ENCODE measurements around the gene SPHK2. TPM values are rescaled to one million over a fixed set of nuclear protein-coding genes. Genes with fewer than 3 reads are reported as not detected.
"Not testable (repeated sequence)": the region's sequence is repeated elsewhere in the genome, so short reads cannot be mapped to it uniquely, and the experiment has no call there.

Gene SPHK2
- polyA plus RNA-seq, 1 experiment = 9.2 TPM

DNA sequence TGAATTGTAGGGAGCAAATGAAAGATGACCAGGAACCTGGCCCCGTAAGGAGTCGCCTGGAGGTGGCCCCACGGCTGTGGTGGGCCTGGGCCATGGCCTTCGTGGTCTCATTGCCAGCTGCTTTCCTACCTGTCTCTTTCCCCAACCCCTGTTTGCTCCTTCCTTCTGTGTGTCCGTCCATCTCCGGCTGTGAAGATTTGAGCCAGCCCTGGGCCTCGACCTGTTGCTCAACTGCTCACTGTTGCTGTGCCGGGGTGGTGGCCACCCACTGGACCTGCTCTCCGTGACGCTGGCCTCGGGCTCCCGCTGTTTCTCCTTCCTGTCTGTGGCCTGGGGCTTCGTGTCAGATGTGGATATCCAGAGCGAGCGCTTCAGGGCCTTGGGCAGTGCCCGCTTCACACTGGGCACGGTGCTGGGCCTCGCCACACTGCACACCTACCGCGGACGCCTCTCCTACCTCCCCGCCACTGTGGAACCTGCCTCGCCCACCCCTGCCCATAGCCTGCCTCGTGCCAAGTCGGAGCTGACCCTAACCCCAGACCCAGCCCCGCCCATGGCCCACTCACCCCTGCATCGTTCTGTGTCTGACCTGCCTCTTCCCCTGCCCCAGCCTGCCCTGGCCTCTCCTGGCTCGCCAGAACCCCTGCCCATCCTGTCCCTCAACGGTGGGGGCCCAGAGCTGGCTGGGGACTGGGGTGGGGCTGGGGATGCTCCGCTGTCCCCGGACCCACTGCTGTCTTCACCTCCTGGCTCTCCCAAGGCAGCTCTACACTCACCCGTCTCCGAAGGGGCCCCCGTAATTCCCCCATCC is 9.4 kb downstream of the SPHK2 start:
- no peak for TF ChIP-seq CTCF (IDR thresholded peaks at IDR 0.05; ENCODE audit: insufficient read depth, low read depth, low read length)
- ChIA-PET POLR2A (no interaction called here), CTCF (interaction anchor here (0.6 kb wide), 1 partner anchor 15 kb away, joined by 3 read pairs; no protein-coding TSS in a partner anchor)
- Histone ChIP-seq H3K4me3 (ENCODE audit: low read depth, low read length) (no peak overlapping the region), H3K36me3 (ENCODE audit: control insufficient read depth, insufficient read depth, low read length) (peaks cover 6% of the 10 kb centered on the region), H3K27me3 (ENCODE audit: control insufficient read depth, insufficient read depth, low read length) (no peaks in the 10 kb centered on the region)
- DNase-seq (ENCODE audit: low read depth) = no peak

DNA sequence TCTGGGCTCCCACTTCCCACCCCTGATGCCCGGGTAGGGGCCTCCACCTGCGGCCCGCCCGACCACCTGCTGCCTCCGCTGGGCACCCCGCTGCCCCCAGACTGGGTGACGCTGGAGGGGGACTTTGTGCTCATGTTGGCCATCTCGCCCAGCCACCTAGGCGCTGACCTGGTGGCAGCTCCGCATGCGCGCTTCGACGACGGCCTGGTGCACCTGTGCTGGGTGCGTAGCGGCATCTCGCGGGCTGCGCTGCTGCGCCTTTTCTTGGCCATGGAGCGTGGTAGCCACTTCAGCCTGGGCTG is 9.9 kb downstream of the SPHK2 start:
- peaks cover 6% of the 10 kb centered on the region for H3K36me3 ChIP-seq (ENCODE audit: control insufficient read depth, insufficient read depth, low read length)
- no peak for TF ChIP-seq CTCF (IDR thresholded peaks at IDR 0.05; ENCODE audit: insufficient read depth, low read depth, low read length)
- H3K4me3 ChIP-seq (ENCODE audit: low read depth, low read length) = no peak overlapping the region
- ChIA-PET CTCF (no interaction called here), POLR2A (no interaction called here)
- no peak for DNase-seq (ENCODE audit: low read depth)
- no peaks in the 10 kb centered on the region for H3K27me3 ChIP-seq (ENCODE audit: control insufficient read depth, insufficient read depth, low read length)

- H3K36me3 ChIP-seq (ENCODE audit: control insufficient read depth, insufficient read depth, low read length) = peaks cover 6% of the 10 kb centered on the region
- H3K27me3 ChIP-seq (ENCODE audit: control insufficient read depth, insufficient read depth, low read length) = no peaks in the 10 kb centered on the region
- ChIA-PET POLR2A (no interaction called here), CTCF (no interaction called here)
- H3K4me3 ChIP-seq (ENCODE audit: low read depth, low read length) = no peak overlapping the region
- no peak for TF ChIP-seq CTCF (IDR thresholded peaks at IDR 0.05; ENCODE audit: insufficient read depth, low read depth, low read length)
- DNase-seq (ENCODE audit: low read depth) = no peak
Observed at GRCh38 chr19:48629599-48630295, 10.4 kb downstream of the SPHK2 start.

DNA sequence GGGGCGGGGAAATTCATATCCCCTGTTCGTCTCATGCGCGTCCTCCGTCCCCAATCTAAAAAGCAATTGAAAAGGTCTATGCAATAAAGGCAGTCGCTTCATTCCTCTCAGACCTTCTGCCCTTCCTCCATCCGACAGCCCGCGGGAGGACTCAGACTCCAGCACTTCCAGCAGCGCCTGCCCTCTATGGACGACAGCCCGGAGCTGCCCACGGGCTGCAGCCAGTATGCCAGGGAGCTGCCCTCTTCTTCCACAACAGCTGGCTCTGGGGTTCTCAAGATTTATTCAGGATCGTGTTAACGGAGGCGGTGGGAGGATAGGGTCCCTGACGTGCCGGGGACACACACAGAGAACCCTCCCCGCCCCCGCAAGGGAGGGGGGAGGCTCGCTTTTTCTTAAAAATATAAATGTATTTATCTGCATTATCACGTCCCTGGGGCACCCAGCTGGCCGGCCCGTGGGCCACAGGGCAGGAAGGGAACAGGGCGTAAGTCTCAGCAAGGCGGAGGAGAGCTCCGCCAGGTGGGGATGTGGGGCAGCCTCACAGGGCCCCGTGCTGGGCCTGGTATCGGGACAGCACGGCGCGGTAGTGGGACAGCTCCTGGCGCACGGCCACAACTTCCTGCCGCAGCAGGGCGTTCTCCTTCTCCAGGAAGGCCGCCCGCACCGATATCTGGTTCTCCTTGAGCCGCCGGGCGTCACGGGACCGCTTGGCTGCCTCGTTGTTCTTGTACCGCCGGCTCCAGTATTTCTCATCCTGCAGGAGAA is 11.2 kb downstream of the SPHK2 start:
- TF ChIP-seq CTCF (IDR thresholded peaks at IDR 0.05; ENCODE audit: insufficient read depth, low read depth, low read length) = no peak
- DNase-seq (ENCODE audit: low read depth) = no peak
- H3K27me3 ChIP-seq (ENCODE audit: control insufficient read depth, insufficient read depth, low read length) = no peaks in the 10 kb centered on the region
- H3K36me3 ChIP-seq (ENCODE audit: control insufficient read depth, insufficient read depth, low read length) = peaks cover 6% of the 10 kb centered on the region; the same call in 1 of the 2 replicates
- no peak overlapping the region for H3K4me3 ChIP-seq (ENCODE audit: low read depth, low read length)
- POLR2A ChIA-PET = no interaction called here
- CTCF ChIA-PET = interaction anchor here (1.4 kb wide), 1 partner anchor 15 kb away, joined by 3 read pairs; the partner anchor contains the start of gene CA11

GRCh38 chr19:48631225-48631624 is 11.9 kb downstream of the SPHK2 start:
- H3K27me3 ChIP-seq (ENCODE audit: control insufficient read depth, insufficient read depth, low read length) = no peaks in the 10 kb centered on the region
- peaks cover 4% of the 10 kb centered on the region; the same call in 1 of the 2 replicates for H3K36me3 ChIP-seq (ENCODE audit: control insufficient read depth, insufficient read depth, low read length)
- CTCF ChIA-PET = interaction anchor here (1.4 kb wide), 1 partner anchor 15 kb away, joined by 3 read pairs; the partner anchor contains the start of gene CA11
- POLR2A ChIA-PET = no interaction called here
- no peak for TF ChIP-seq CTCF (IDR thresholded peaks at IDR 0.05; ENCODE audit: insufficient read depth, low read depth, low read length)
- no peak overlapping the region for H3K4me3 ChIP-seq (ENCODE audit: low read depth, low read length)
- DNase-seq (ENCODE audit: low read depth) = no peak

DNA sequence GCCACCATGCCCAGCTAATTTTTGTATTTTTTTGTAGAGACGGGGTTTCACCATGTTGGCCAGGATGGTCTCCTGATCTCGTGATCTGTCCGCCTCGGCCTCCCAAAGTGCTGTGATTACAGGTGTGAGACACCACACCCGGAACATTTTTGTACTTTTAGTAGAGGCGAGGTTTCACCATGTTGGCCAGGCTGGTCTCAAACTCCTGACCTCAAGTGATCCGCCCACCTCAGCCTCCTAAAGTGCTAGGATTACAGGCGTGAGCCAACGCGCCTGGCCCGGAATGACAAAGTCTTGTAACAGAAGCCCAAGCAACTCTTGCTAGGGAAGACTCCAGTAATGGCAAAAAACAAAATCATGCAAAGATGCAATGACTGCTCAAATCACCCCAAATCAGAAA is 13.0 kb downstream of the SPHK2 start:
- H3K36me3 ChIP-seq (ENCODE audit: control insufficient read depth, insufficient read depth, low read length); H3K4me3 ChIP-seq (ENCODE audit: low read depth, low read length); DNase-seq (ENCODE audit: low read depth); POLR2A ChIA-PET; H3K27me3 ChIP-seq (ENCODE audit: control insufficient read depth, insufficient read depth, low read length): not testable (repeated sequence)
- CTCF ChIA-PET = interaction anchor here (0.5 to 2.3 kb wide), 3 partner anchors 13 to 171 kb away, joined by 3 to 6 read pairs (median 4); partner anchors contain the start of gene CA11

Data from BJ (cell line).